ENCODE measurements around the gene IFITM2.
"Not testable (repeated sequence)": the region's sequence is repeated elsewhere in the genome, so short reads cannot be mapped to it uniquely, and the experiment has no call there.

DNA sequence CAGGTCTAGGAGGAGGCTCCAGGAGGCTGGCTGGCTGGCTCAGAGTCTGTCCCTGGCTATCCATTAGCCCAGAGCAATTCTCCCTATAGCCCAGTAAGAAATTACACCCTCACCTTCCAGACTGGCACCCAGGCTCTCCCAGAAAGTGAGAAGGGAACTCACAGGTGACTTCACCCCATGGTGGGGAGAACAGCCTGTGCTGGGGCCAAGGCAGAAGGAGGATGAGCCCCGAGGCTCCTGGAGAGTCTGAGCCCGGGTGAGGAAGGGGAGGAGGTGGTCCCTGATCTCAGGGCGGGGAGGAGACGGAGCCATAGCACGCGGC, 6.9 kb downstream of the IFITM2 start:
- TF ChIP-seq, protein P1, sequence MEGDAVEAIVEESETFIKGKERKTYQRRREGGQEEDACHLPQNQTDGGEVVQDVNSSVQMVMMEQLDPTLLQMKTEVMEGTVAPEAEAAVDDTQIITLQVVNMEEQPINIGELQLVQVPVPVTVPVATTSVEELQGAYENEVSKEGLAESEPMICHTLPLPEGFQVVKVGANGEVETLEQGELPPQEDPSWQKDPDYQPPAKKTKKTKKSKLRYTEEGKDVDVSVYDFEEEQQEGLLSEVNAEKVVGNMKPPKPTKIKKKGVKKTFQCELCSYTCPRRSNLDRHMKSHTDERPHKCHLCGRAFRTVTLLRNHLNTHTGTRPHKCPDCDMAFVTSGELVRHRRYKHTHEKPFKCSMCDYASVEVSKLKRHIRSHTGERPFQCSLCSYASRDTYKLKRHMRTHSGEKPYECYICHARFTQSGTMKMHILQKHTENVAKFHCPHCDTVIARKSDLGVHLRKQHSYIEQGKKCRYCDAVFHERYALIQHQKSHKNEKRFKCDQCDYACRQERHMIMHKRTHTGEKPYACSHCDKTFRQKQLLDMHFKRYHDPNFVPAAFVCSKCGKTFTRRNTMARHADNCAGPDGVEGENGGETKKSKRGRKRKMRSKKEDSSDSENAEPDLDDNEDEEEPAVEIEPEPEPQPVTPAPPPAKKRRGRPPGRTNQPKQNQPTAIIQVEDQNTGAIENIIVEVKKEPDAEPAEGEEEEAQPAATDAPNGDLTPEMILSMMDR (IDR thresholded peaks at IDR 0.05) = not testable (repeated sequence)
- not testable (repeated sequence) for TF ChIP-seq POLR2A (IDR thresholded peaks at IDR 0.05)

Measured in thyroid gland (tissue), 4 donors.